NCI-H510A treated with DMSO at 0.1 percent for 48 hours (cell line): ENCODE data around the gene ACOT2.

Experiments
- DNase-seq: peaks from one replicate; lab custom pipeline; 2025; lab: John Stamatoyannopoulos, UW

The ACOT2 gene

DNA sequence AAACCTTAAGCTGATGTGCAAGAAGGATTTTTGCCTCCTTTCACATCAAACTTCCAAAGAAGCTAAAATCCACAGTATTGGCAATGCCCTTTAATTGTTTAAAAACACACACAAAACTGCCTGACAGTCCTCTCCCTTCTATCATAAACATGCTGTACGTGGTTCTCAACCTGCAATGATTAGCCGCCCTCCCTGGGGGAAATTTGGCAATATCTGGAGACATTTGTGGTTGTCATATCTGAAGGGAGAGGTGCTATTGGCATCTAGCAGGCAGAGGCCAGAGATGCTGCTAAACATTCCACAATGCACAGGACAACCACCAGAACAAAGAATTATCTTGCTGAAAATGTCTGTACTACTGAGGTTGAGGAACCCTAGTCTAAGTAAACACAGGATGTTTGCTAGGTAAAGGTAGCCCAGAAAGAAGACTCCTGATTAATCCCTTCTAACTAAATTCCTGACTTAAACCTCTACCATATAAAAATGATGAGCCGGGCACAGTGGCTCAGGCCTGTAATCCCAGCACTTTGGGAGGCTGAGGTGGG, 44.5 kb downstream of the ACOT2 start:
- DNase-seq: no peak

DNA sequence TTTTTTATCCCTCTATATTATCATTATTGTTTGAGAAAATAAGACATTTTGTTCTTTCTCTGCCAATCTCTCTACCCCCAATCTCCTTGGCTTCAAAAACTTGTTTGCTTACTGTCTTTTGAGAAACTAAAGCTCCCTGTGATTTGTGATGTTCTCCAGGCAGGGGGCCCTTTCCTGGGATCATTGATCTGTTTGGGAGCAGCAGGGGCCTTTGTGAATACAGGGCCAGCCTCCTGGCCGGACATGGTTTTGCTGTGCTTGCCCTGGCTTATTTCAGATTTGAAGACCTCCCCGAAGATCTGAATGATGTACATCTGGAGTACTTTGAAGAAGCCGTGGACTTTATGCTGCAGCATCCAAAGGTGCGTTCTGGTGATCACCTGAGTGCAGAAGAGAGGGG, 47.8 kb downstream of the ACOT2 start:
- DNase-seq: no peak

DNA sequence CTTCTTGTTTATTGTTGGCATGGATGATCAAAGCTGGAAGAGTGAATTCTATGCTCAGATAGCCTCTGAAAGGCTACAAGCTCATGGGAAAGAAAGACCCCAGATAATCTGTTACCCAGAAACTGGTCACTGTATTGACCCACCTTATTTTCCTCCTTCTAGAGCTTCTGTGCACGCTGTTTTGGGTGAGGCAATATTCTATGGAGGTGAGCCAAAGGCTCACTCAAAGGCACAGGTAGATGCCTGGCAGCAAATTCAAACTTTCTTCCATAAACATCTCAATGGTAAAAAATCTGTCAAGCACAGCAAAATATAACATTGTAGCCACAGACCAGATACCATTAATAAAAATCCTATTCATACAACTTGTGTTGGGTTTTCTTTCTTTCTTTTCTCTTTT, 50.5 kb downstream of the ACOT2 start:
- no peak for DNase-seq

DNA sequence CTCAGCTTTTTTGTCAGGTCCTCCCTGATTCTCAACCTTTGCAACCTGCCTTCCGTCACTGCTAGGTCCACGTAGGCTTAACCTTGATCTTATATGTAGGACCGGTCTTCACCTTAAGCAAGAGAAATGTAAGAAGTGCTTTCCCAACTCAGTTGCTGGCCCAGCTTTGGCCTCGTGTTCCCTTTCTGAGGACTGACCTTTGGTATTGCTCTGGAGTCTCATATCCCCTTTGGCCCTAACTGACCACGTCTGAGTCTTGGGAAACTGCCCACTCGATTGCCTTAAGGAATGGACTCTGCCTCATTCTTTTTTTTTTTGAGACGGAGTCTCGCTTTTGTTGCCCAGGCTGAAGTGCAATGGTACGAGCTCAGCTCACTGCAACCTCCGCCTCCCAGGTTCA, 51.3 kb downstream of the ACOT2 start:
- no peak for DNase-seq

DNA sequence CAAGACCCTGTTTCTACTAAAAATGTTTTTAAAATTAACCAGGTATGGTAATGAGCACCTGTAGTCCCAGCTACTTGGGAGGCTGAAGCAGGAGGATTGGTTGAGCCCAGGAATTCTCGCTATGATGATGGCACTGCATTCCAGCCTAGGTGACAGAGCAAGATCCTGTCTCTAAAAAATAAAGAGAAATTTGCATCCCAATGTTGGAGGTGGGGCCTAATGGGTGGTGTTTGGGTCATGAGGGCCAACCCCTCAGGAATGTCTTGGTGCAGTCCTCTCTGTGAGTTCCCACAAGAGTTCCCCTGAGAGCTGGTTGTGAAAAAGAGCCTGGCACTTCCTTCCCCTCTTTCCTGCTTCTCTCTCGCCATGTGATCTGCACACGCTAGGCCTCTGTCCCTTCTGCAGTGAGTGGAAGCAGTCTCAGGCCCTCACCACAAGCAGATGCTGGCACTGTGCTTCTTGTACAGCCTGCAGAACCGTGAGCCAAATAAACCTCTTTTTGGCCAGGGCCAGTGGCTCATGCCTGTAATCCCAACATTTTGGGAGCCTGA, 54.6 kb downstream of the ACOT2 start:
- no peak for DNase-seq
